ENCODE results near the gene NAV3.

Gene NAV3

GRCh38 chr12:78191611-78192010, 360.9 kb downstream of the NAV3 start:
- no peaks in the 10 kb centered on the region for H3K36me3 Mint-ChIP-seq
- no peak for DNase-seq
- H3K4me3 Mint-ChIP-seq, result no peak overlapping the region
- no peaks in the 10 kb centered on the region for H3K27me3 Mint-ChIP-seq
- no peak overlapping the region for H3K27ac Mint-ChIP-seq
- CTCF ChIA-PET, result no interaction called here
- peaks cover 1% of the 10 kb centered on the region for H3K9me3 Mint-ChIP-seq
- H3K4me1 Mint-ChIP-seq, result no peaks in the 10 kb centered on the region

- no peaks in the 10 kb centered on the region for H3K27me3 Mint-ChIP-seq
- no peak for DNase-seq
- H3K36me3 Mint-ChIP-seq, result no peaks in the 10 kb centered on the region
- CTCF ChIA-PET, result interaction anchor here (0.7 kb wide), 1 partner anchor 1758 kb away, joined by 3 read pairs; no protein-coding TSS in a partner anchor
- no peak overlapping the region for H3K4me3 Mint-ChIP-seq
- peaks cover 1% of the 10 kb centered on the region for H3K9me3 Mint-ChIP-seq
- H3K27ac Mint-ChIP-seq, result no peak overlapping the region
- no peaks in the 10 kb centered on the region for H3K4me1 Mint-ChIP-seq
Measured at GRCh38 chr12:78192979-78193378, 362.3 kb downstream of the NAV3 start.

- CTCF ChIA-PET, result no interaction called here
- H3K27ac Mint-ChIP-seq, result no peak overlapping the region
Measured at GRCh38 chr12:78194448-78194847, 363.8 kb downstream of the NAV3 start.

GRCh38 chr12:78198896-78199295, 368.2 kb downstream of the NAV3 start:
- DNase-seq, result no peak
- H3K4me1 Mint-ChIP-seq, result no peaks in the 10 kb centered on the region
- H3K9me3 Mint-ChIP-seq, result peaks cover 1% of the 10 kb centered on the region
- CTCF ChIA-PET, result no interaction called here
- H3K27me3 Mint-ChIP-seq, result no peaks in the 10 kb centered on the region
- no peak overlapping the region for H3K27ac Mint-ChIP-seq
- no peak overlapping the region for H3K4me3 Mint-ChIP-seq
- no peaks in the 10 kb centered on the region for H3K36me3 Mint-ChIP-seq

More at GRCh38 chr12:78194448-78194847, 363.8 kb downstream of the NAV3 start:
- H3K4me3 Mint-ChIP-seq, result no peak overlapping the region
- DNase-seq, result no peak
- H3K9me3 Mint-ChIP-seq, result peaks cover 1% of the 10 kb centered on the region
- H3K4me1 Mint-ChIP-seq, result no peaks in the 10 kb centered on the region
- H3K27me3 Mint-ChIP-seq, result no peaks in the 10 kb centered on the region
- H3K36me3 Mint-ChIP-seq, result no peaks in the 10 kb centered on the region

GRCh38 chr12:78199926-78200325, 369.2 kb downstream of the NAV3 start:
- no peaks in the 10 kb centered on the region for H3K4me1 Mint-ChIP-seq
- peaks cover 1% of the 10 kb centered on the region for H3K9me3 Mint-ChIP-seq
- H3K36me3 Mint-ChIP-seq, result no peaks in the 10 kb centered on the region
- CTCF ChIA-PET, result no interaction called here
- no peak overlapping the region for H3K27ac Mint-ChIP-seq
- H3K4me3 Mint-ChIP-seq, result no peak overlapping the region
- H3K27me3 Mint-ChIP-seq, result no peaks in the 10 kb centered on the region
- no peak for DNase-seq

GRCh38 chr12:78204926-78205325, 374.2 kb downstream of the NAV3 start:
- no peak for DNase-seq
- Mint-ChIP-seq H3K9me3 (peaks cover 1% of the 10 kb centered on the region), H3K27me3 (no peaks in the 10 kb centered on the region), H3K4me3 (no peak overlapping the region), H3K27ac (no peak overlapping the region), H3K36me3 (no peaks in the 10 kb centered on the region), H3K4me1 (no peaks in the 10 kb centered on the region)
- CTCF ChIA-PET, result no interaction called here

GRCh38 chr12:78208092-78208491, 377.4 kb downstream of the NAV3 start:
- no peaks in the 10 kb centered on the region for H3K27me3 Mint-ChIP-seq
- CTCF ChIA-PET, result no interaction called here
- no peak overlapping the region for H3K27ac Mint-ChIP-seq
- H3K36me3 Mint-ChIP-seq, result no peaks in the 10 kb centered on the region
- DNase-seq, result no peak
- H3K4me3 Mint-ChIP-seq, result no peak overlapping the region
- H3K4me1 Mint-ChIP-seq, result no peaks in the 10 kb centered on the region
- H3K9me3 Mint-ChIP-seq, result peaks cover 1% of the 10 kb centered on the region

GRCh38 chr12:78209846-78210505, 379.3 kb downstream of the NAV3 start:
- H3K4me3 Mint-ChIP-seq, result no peak overlapping the region
- CTCF ChIA-PET, result no interaction called here
- no peaks in the 10 kb centered on the region for H3K27me3 Mint-ChIP-seq
- H3K9me3 Mint-ChIP-seq, result peaks cover 1% of the 10 kb centered on the region
- H3K36me3 Mint-ChIP-seq, result no peaks in the 10 kb centered on the region
- H3K4me1 Mint-ChIP-seq, result no peaks in the 10 kb centered on the region
- H3K27ac Mint-ChIP-seq, result no peak overlapping the region
- DNase-seq, result no peak

- no peaks in the 10 kb centered on the region for H3K36me3 Mint-ChIP-seq
- CTCF ChIA-PET, result no interaction called here
- no peak for DNase-seq
- H3K27me3 Mint-ChIP-seq, result no peaks in the 10 kb centered on the region
- H3K4me3 Mint-ChIP-seq, result no peak overlapping the region
- H3K9me3 Mint-ChIP-seq, result peaks cover 1% of the 10 kb centered on the region
- H3K27ac Mint-ChIP-seq, result no peak overlapping the region
- H3K4me1 Mint-ChIP-seq, result no peaks in the 10 kb centered on the region
Measured at GRCh38 chr12:78210506-78210860, 379.8 kb downstream of the NAV3 start.

GRCh38 chr12:78210894-78211302, 380.2 kb downstream of the NAV3 start:
- no peaks in the 10 kb centered on the region for H3K27me3 Mint-ChIP-seq
- no peaks in the 10 kb centered on the region for H3K4me1 Mint-ChIP-seq
- CTCF ChIA-PET, result no interaction called here
- H3K27ac Mint-ChIP-seq, result no peak overlapping the region
- no peak for DNase-seq
- H3K4me3 Mint-ChIP-seq, result no peak overlapping the region
- H3K9me3 Mint-ChIP-seq, result peaks cover 1% of the 10 kb centered on the region
- no peaks in the 10 kb centered on the region for H3K36me3 Mint-ChIP-seq

GRCh38 chr12:78220811-78221210, 390.1 kb downstream of the NAV3 start:
- Mint-ChIP-seq H3K27me3 (no peaks in the 10 kb centered on the region), H3K36me3 (no peaks in the 10 kb centered on the region), H3K4me1 (no peaks in the 10 kb centered on the region), H3K4me3 (no peak overlapping the region), H3K9me3 (peaks cover 2% of the 10 kb centered on the region), H3K27ac (no peak overlapping the region)
- no peak for DNase-seq
- CTCF ChIA-PET, result no interaction called here

- Mint-ChIP-seq H3K27ac (no peak overlapping the region), H3K27me3 (no peaks in the 10 kb centered on the region), H3K9me3 (peaks cover 2% of the 10 kb centered on the region), H3K4me1 (no peaks in the 10 kb centered on the region), H3K36me3 (no peaks in the 10 kb centered on the region), H3K4me3 (no peak overlapping the region)
- no peak for DNase-seq
- CTCF ChIA-PET, result no interaction called here
Measured at GRCh38 chr12:78224154-78224553, 393.5 kb downstream of the NAV3 start.

GRCh38 chr12:78226763-78227162, 396.1 kb downstream of the NAV3 start:
- H3K9me3 Mint-ChIP-seq, result peaks cover 2% of the 10 kb centered on the region
- no peak for DNase-seq
- H3K27me3 Mint-ChIP-seq, result no peaks in the 10 kb centered on the region
- CTCF ChIA-PET, result no interaction called here
- H3K27ac Mint-ChIP-seq, result no peak overlapping the region
- H3K4me3 Mint-ChIP-seq, result no peak overlapping the region
- no peaks in the 10 kb centered on the region for H3K36me3 Mint-ChIP-seq
- H3K4me1 Mint-ChIP-seq, result no peaks in the 10 kb centered on the region

- Mint-ChIP-seq H3K36me3 (no peaks in the 10 kb centered on the region), H3K9me3 (no peaks in the 10 kb centered on the region), H3K27me3 (no peaks in the 10 kb centered on the region), H3K4me3 (no peak overlapping the region), H3K27ac (no peak overlapping the region), H3K4me1 (no peaks in the 10 kb centered on the region)
- CTCF ChIA-PET, result no interaction called here
- DNase-seq, result peak; percentile 32
Measured at GRCh38 chr12:78229591-78230101, 399.0 kb downstream of the NAV3 start.

GRCh38 chr12:78232756-78233155, 402.1 kb downstream of the NAV3 start:
- Mint-ChIP-seq H3K4me1 (no peaks in the 10 kb centered on the region), H3K36me3 (no peaks in the 10 kb centered on the region), H3K4me3 (no peak overlapping the region), H3K27me3 (no peaks in the 10 kb centered on the region), H3K27ac (no peak overlapping the region), H3K9me3 (no peaks in the 10 kb centered on the region)
- DNase-seq, result no peak
- CTCF ChIA-PET, result no interaction called here

- CTCF ChIA-PET, result no interaction called here
- DNase-seq, result no peak
- no peaks in the 10 kb centered on the region for H3K27me3 Mint-ChIP-seq
- no peak overlapping the region for H3K27ac Mint-ChIP-seq
- no peak overlapping the region for H3K4me3 Mint-ChIP-seq
- H3K36me3 Mint-ChIP-seq, result no peaks in the 10 kb centered on the region
- peaks cover 3% of the 10 kb centered on the region for H3K9me3 Mint-ChIP-seq
- no peaks in the 10 kb centered on the region for H3K4me1 Mint-ChIP-seq
Measured at GRCh38 chr12:78236264-78236663, 405.6 kb downstream of the NAV3 start.

All from activated naive CD4-positive, alpha-beta T cell treated with anti-CD3 and anti-CD28 coated beads, Interleukin-2, amount 10 ng/mL, durations not matched to agents 7 days and 5 days (primary cell).